Activated CD8-positive, alpha-beta memory T cell treated with anti-CD3 and anti-CD28 coated beads, Interleukin-2, amount 50 U/mL, for 4 hours (primary cell): ENCODE data around the gene TRAF1.

Source experiments
- DNase-seq: peaks from one replicate; pipeline ENCODE4 v3.0.0-alpha.2; 2020

The TRAF1 gene

DNA sequence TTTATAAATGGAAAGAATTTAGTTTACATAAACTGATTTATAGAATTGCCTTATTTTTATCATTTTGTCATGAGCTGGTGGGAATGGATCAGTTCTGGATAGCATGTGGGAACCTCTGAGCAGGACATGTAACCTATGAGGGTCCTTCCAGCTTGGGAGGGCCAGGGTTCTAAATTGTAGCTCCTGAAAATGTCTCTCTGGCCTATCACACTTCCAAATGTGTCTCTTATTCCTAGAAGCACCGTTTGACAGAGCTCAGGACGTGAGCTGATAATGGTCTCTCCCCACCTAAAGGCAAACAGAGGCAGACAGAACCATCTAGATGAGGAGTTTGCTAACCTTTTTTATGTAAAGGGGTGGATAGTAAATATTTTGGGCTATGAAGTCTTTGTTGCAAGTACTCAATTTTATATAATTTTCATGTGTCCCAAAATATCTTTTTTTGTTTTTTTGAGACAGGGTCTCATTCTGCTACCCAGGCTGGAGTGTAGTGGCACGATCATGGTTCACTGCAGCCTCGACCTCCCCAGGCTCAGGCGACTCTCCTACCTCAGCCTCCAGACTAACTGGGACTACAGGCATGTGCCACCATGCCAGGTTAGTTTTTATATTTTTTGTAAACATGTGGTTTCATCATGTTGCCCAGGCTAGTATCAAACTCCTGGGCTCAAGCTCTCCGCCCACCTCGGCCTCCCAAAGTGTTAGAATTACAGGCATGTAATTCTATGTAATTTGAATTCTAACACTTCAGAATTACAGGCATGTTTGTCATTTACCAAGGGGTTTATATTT is 4.0 kb downstream of the TRAF1 start:
- DNase-seq: no peak

- peak; percentile 23 for DNase-seq
These were observed 4.9 kb downstream of the TRAF1 start for GRCh38 chr9:120921661-120922181.

DNA sequence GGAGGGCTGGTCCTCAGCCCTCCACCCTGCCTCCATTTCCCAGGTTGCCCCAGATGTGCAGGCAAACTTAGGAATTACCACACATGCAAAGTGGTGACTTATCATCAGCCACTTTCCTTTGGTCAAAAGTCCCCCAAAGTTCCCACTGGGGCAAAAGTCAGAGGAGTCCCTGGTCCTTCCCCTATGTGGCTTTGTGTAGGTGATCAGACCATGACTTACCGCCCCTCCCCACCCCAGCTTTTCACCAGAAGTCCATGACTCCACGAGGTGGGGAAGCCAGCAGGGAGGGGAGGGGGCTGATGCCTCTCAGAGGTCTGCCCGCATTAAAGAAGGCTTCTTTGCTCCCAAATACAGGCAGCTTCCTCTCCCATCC is 5.8 kb downstream of the TRAF1 start:
- DNase-seq: peak; percentile 46

- peak; percentile 22 for DNase-seq
These were observed 6.5 kb downstream of the TRAF1 start for GRCh38 chr9:120919843-120920805.

DNA sequence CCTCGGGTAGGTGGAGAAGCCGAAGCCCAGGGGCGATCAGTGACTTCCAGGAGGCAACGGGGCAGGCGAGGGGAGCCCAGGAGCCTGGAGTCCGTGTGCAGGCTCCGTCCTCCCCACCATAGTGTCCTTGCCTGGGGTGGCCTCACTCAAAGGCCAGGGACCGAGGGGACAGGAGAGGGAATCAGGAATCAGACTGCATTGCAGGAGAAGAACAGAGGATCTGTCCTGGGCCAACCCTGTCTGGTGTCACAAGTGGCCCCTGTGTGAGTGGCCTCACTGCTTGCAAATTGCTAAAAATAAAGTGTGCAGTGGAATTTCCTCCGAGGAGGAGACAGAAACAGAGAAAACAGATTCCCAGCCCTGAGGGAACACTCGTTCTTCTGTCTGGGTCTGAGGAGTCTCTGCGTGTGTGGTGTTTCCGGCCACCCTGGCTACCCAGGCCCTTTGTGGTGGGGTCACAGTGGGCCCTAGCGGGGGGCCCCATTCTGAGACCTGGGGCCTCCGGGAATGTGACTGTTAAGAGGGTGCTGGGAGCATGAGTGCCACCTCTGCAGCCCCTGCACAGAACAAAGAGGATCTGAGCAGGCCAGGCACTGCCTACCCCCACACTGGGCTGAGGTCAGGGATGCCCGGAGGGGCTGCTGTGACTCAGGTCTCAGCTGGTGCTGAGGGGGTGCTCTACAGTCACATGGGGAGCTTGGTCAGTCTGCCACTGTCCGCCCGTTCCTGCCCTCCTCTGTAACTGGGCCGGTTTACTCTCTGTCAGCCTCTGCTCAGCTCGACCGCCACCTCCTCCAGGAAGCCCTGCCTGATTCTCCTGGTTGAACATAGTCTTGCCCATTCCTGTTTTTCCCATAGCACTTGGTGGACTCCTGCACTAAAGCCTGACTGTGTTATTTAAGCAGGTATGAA is 7.4 kb downstream of the TRAF1 start:
- peak; percentile 33 for DNase-seq

DNA sequence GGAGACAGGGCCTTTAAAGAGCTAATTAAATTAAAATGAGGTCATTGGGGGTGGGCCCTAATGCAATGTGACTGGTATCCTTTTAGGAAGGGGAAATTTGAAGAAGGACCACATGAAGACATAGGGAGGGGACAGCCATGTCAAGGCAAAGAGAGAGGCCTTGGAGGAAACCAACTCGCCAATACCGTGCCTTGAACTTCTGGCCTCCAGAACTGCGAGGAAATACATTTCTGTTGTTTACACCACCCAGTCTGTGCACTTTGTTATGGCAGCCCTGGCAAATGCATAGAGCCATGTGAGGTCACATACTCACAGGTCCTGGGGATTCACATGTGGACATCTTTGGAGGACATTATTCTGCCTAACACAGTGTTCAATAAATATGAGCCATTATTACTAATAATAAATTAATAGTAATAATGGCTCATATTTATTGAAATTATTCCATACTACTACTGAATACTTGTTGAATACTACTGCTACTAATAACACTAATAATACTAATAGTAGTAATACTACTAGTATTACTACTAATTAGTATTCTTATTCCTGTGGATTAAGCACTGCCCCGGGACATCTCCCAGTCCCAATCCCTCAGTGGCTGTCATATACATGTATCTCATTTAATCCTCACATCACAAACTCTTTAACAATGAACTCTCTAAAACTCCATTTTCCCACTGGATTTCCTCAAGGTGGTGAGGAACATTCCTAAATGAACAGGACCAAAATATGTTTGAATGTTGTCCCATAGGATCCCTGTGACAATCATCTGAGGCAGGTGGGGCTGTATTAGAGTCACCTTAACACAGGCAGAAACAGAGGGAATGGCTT is 8.4 kb downstream of the TRAF1 start:
- DNase-seq: peak; percentile 20

DNA sequence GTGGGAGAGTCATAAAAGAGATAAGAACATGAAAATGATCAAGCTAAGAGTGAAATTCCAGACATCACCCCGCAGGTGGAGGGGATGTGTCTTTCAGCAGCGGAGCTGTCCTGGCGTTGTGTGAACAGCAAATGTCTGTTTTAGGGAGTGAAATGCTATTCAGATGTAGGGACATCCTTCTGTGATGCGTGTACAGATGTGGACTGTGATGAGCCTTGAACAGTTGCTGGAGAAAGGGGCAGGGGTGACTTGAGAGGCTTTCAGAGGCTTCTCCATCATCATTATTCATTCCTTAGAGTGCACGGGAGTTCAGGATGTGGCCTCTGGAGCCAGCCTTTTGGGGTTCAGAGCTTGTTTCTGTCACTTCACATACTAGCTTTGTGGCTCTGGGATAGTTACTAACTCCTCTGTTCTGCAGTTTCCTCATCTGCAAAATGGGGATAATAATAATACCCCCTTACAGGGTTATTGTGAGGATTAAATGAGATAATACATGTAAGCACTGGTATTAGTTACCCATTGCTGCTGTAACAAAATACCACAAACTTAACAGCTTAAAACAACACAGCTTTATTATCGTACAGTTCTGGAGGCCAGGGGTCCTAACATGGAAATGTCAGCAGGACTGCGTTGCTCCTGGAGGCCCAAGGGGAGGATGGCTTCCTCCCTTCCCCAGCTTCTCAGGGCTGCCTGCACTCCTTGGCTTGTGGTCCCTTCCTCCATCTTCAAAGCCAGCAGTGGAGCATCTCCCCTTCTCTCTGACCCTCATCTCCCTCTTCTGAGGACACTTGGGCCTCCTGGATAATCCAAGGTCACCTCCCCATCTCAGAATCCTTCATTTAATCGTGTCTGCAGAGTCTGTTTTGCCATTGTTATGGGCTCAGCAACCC is 9.4 kb downstream of the TRAF1 start:
- peak; percentile 19 for DNase-seq

DNA sequence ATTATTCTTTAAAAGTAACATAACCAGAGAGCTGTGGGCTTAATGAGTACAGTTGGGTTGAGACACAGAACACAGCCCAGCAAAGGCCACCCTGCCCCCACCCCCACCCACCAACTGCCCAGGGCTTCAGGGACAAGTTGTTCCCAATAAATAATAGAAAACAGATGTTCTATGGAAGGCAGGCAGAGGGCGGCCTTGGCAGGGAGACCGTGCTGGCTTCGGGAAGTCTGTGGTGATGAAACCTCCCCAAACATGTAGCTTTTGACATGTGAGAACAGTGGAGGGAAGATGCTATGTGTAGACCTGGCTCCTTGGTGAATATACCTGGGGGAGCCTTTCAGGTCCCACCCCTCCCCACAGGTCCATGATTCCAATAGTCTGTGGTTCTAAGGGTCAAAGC is 10.0 kb downstream of the TRAF1 start:
- DNase-seq: no peak

GRCh38 chr9:120915854-120916470 is 10.6 kb downstream of the TRAF1 start:
- peak; percentile 42 for DNase-seq

- DNase-seq: no peak
These were observed 11.6 kb downstream of the TRAF1 start for GRCh38 chr9:120914953-120915352.

- no peak for DNase-seq
These were observed 12.2 kb downstream of the TRAF1 start for GRCh38 chr9:120914396-120914795.

- DNase-seq: no peak
These were observed 12.8 kb downstream of the TRAF1 start for GRCh38 chr9:120913647-120914264.

- no peak for DNase-seq
These were observed 13.5 kb downstream of the TRAF1 start for GRCh38 chr9:120912958-120913646.

- no peak for DNase-seq
These were observed 15.2 kb downstream of the TRAF1 start for GRCh38 chr9:120911295-120911837.

- DNase-seq: no peak
These were observed 16.0 kb downstream of the TRAF1 start for GRCh38 chr9:120910643-120911042.

DNA sequence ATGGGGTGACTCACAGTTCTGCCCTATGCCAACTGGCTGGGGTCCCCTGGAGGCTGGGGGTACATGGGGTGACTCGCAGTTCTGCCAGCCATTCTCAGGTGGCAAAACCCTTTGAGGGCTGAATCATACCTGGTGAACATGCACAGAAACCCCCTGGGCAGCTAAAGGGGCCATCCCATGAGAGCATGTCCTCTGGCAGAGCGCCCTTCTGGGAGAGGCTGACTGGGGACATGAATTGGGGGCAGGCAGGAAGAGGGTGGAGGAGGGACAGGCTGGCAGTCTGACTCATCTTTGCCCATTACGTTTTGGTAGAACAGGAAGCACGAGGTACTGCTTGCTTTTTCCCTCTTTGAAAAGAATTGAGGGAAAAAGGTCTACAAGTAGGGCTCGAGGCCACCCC is 16.7 kb downstream of the TRAF1 start:
- peak; percentile 79 for DNase-seq

- no peak for DNase-seq
These were observed 21.1 kb downstream of the TRAF1 start for GRCh38 chr9:120905315-120906164.

- DNase-seq: no peak
These were observed 21.7 kb downstream of the TRAF1 start for GRCh38 chr9:120904978-120905301.
